NCI-H1694 treated with DMSO at 0.1 percent for 48 hours (cell line): Measurements from ENCODE around the gene RALGPS1.

ENCODE experiments used
- DNase-seq: peaks from one replicate; lab custom pipeline; 2025; lab: John Stamatoyannopoulos, UW

The RALGPS1 gene

DNA sequence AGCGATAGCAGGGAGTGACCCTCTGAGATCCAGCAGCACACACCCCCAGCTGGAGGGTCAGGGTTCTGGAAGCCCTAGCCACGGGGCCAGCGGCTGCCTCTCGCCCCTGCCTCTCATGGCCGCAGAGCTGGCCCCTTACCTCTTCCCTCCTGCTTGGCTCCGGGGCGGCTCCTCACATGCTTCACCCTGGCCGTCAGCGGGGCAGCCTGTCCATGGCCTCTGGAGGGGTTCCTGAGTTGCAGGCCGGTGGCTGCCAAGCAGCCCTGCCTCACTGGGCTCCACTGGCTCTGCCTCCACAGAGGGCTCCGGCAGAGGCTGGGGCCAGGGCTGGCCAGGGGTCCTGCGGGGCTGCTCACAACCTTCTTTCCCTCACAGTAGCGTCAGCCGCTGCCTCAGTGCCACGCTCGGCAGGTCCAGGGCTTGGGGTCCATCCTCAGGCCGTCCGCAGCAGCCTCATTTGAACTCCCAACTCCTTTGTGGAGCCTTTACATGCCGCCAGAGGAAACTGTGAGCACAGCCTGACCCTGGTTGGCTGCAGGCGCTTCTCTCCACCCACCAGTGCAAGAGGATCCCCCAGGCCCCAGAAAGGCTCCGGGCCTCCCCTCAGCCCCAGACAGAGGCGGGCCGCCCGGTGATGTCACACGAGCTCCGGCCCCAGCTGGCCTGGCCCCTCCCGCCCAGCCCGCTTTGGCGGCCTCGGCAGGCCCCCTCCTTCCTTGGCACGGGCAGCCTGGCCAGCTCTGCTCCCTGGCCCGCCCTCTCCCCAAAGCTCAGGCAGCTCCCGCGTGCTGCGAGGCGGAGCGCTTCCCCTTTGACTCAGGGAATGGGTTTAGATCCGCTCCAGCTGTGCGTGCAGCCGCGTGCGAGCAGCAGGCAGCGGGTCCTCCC lies 207.8 kb downstream of the RALGPS1 start, which contains the start of gene ANGPTL2:
TSS of gene ANGPTL2 (minus strand) at position 460 of the 888 bp plus-strand sequence. CDS start 13,904 bp downstream, outside the sequence.
- peak; percentile 82 for DNase-seq

DNA sequence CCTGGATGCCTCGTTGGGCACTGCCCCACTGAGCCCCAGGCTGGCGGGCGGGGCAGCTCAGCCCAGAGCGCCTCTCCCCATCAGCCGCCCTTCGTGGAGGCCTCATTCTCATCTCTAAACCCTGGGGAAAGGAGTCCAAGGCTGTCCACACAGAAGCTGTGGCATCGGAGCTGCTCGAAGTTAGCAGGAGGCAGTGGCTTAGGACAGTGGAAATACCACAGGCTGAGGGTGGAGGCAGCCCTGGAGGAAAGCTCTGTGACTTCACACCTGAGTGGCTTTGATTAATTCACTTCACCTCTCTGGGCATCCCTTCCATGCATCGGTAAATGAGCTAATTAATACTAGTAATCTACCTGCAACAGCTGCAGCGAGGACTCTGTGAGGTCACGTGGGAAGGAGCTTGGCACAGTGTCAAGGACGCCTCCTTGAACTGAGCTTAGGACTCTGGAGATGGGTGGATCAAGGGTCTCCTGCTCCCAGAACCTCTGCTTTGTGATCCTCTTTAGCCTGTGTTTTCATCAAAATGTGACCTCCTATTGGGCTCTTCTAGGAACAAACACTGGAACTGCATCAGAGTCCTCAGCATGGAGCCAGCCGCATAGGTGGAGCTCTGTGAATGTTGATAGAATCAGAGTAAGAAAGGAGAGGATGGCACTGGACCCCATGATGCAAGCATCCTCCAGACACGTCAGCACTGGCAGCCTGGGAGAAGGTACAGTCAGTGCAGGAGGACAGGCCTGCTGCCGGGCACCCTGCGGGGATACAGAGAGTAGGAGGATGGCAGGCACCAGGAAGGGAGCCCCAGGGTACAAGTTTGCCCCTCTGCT lies 208.7 kb downstream of the RALGPS1 start:
- DNase-seq: peak; percentile 16

DNA sequence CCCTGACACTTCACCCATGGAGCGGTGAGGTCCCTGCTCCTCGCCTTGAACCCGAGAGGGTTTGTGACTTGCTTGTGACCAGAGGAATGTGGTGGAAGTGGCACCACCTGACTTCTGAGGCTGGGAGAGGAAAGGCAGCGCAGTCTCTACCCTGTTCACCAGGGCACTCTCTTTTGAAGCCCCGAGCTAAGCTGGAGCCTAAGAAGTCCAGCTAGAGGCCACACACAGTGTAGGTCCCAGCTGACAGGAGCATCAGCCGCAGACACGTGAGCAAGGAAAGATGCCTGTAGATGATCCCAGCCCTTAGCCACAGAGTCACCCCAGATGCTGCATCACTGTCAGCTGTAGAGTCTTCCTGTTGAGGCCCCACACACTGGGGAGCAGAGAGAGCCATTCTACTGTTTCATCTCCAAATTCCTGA lies 209.5 kb downstream of the RALGPS1 start:
- DNase-seq: no peak

DNA sequence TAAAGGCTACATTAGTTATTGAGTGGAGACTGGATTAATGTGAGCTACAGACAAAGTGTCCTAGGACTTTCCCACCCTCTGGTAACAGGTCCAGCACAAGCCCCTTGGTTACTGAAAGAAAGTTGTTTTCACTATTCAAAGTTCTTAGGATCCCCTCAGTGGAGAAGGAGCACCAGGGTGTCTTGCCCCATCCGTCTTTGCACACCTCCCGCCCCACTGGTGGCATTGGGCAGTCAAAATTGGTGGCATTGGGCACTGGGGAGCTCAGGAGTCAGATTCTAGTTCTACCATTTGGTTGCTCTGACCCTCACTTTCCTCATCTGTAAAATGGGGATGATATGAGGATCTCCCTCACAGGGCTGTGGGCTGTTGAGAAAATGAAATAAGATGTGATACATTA lies 210.2 kb downstream of the RALGPS1 start:
- DNase-seq: no peak

DNA sequence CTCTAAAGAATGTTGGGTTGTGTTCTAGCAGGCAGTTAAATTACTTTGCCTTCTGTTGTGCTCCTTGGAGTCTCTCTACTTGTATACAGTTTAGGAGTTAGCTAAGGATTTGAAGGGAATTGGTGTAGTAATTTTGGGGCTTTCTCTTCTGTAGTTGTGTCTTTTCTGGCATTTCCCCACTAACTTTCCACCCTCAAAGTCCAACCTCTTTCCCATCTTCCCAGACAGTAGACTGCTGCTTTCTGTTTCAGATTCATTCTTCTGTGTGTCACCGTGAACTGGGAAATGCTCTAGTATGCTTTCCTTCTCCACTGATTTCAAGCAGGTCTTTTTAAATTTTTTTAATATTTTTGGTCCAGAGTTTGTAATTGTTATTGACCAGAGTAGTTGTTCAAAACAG lies 212.4 kb downstream of the RALGPS1 start:
- no peak for DNase-seq

DNA sequence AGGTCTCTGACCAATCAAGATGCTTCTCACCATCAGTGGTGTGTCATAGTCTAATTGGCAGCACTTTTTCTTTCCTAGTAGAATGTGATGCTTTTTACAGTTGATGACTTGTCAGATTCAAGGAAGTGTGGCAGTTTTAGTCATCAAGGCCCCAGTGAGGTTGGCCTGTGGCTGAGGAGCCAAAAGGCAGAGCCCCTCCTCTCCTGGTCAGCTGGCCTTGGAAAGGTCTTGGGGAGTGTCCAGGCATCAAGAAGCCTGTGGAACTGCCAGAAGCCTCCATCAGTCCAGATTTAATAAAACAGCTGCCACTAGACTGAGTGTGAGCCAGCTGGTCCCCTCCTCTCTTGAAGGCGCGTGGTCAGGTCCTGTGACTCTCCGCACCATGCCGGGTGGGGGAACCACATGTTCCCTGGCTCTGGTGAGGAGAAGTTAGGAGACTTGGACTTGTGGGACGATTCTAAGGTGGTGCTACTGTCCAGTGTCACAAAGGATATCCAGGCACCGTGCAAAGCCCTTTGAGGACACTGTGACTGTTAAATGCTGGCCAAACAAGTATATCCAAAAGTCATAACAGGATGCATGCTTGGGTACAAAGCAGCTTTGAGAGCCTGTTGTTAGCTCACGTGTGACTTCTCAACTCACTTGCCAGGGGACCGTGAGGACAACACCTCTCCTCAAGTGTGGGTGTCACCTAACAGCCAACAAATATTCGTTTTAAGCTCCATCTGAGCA lies 213.9 kb downstream of the RALGPS1 start:
- no peak for DNase-seq

DNA sequence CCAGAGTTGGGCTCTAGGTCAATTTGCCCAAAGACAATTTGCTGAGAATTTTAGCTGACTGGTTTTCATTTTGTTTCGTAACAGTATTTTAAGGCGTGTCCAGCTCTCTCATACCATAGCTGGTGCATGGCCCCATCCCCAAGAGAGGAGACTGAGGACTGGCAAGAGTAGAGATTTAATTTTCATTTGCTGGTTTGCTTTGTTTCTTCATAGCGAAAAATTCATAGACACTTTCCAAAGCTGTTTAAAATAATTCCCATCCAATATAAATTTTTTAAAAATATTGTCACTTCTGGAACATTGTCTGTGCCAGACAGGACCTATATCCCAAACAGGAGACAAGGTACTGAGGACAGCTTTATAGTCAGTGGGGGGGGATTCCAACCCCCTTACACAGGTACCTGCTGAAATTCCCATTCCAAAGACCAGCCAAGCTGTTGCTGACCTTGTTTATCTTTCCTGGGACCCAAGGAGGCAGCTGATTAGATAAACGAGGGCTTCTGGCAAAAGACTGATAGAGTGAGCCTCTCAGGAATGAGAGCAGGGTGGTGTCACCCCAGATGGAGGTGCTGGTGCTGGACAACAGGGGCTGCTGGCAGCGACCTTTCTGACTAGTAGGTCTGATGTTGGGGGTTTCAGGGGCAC lies 214.6 kb downstream of the RALGPS1 start:
- DNase-seq: no peak

DNA sequence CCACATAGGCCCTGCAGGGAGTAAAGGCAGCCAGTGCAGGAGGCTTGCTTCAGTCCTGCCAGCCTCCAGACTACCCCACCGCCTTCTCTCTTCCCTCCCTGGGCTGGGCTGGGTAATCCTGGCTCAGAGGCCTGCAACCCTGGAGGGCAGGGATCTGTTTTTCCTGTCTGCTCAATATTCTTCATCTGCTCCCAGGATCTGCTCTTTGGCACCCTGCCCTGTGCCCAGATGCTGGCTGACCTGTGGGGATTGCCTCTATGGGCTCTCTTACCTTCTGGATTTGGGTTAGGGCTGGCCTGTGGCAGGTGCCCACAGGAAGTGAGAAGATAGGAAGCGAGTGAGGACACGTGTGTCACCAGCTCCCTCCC lies 215.1 kb downstream of the RALGPS1 start:
- no peak for DNase-seq

DNA sequence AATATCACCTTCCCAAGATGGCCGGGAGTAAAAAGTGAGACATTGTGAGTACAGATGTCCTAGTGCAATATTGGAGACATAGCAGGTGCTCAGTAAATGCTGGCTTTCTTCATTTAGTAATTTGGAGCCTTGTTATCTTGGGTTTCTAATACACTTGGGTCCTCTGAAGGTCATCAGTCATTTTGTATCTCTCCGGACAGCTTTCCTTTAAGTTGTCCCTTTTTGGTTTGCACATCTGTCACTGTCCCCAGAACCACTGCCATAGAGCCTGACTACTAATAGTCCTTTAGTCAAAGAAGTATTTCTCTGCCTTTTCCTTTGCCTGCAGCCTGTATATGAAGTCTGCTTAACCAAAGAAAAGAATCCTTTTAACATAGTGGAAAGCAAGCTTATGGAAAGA lies 215.7 kb downstream of the RALGPS1 start:
- no peak for DNase-seq

DNA sequence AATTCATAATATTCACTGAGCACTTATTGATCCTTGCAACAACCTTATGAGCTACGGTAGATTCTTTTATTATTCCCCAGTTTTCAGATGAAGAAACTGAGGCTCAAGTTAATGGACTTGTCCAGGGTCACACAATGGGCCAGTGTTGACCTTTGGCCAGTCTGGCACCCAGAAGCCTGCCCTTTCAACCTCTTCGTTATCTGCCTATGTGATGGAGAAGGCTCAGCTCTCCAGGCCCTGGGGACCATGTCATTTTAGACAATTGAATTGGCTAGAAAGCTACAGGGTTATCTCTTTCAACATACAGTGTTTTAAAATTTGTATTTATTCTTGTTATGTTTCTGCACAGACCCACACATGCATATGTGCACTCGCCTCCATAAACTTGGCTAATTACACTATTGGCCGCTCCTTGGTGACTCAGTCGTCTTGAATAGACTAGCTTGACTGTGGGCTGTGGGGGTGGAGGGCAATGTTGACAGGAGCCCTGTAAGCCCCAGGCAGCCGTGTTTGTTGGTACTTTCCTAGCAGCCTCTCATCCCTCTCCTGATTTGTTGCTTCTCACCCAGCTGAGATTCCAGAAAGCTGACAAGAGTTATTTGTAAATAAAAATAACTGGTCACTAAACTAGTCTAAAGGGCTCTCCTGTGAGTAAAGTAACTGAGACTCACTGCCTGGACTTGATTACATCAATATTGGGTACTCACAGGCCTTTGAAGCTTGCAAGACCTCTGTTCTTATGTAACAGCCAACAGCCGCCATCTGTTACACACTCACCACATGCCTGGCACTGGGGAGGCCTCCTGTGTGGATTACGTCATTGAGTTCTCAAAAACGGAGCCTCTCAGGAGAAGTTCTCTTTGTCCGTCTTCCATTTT lies 216.3 kb downstream of the RALGPS1 start:
- peak; percentile 85 for DNase-seq

DNA sequence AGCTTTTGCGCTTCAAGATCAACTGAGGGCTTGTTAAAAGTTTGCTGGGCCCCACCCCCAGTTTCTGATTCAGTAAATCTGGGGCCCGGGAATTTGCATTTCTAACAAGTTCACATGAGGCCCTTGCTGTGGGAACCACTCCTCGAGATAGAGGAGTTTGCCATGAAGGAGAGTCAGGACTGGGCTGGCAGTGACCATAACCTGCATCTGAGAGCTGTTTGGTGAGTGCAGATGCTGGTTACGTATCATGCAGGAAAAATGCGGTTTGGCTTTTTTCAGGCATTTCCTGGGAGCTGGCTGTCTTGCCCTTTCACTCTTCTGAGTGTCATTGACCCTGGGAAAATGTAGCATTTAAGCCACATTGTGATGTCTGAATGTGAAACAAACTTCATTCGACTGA lies 217.3 kb downstream of the RALGPS1 start:
- no peak for DNase-seq

DNA sequence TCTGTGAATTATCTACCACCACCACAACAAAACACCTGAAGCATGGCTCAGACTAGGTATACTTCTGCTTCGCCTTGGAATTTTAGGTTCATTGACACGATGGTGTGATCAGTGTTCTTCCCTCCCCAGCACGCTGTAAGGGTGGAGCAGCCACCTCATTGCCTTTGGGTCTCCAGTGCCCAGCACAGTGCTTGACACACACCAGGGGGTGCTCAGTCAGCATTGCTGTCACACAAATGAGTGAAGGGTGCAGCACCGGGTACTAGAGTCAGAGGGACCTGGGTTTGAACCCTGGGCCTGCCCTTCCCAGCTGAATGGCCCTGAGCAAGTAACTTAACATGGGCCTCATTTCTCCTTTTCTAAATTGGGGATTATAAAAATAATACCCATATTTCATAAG lies 217.8 kb downstream of the RALGPS1 start:
- no peak for DNase-seq

DNA sequence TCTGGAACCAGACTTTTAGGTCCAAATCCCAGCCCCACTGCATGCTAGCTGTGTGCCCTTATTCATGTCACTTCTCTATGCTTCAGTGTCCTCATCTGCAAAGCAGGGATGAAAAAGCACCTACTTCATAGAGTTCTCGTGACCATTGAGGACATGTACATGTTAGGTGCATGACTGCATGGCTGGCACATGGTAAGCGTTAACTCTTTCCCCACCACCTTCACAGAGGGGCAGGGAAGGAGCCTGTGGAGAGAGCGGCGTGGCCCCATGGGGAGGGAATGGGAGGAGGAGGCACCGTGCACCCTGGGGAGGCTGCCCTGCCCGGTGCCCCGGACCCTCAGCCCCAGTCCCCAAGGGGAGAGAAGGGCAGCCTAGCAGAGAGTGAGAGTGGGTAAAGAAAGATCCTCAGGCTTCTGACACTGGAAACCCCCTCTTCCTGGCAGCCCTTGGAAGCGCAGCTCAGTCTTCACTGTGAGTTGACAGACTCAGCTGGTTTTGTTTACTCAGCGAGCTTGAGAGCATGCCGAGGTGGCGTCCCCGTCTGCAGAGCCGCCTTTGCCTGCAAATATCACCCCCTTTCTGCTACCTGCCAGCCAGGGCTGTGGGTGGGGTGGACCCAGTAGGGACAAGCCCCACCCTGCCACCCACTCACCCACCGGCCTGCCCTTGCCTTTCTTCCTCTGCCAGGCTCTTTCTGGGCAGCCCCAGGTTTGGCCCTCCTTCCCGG lies 218.5 kb downstream of the RALGPS1 start:
- DNase-seq: peak; percentile 25

DNA sequence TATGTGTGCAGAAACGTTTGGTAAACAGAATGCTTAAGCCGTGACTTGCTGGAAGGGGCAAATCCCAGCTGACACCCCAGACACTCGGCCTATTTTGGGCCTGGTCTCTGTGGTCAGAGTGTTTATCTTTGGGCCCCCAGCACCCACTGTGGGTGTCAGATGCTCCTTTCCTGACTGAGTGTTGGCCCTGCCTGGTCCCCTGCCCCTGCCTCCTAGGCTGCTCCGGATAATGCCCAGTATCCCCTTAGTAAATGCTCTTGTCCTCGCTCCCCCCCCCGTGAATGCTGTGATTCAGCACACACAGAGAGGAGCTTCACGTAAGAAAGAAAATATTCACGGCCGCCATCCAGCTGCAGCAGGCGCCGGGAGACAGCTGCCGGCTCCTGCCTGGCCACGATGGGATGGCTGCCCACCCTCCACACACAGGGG lies 219.2 kb downstream of the RALGPS1 start:
- DNase-seq: peak; percentile 20

DNA sequence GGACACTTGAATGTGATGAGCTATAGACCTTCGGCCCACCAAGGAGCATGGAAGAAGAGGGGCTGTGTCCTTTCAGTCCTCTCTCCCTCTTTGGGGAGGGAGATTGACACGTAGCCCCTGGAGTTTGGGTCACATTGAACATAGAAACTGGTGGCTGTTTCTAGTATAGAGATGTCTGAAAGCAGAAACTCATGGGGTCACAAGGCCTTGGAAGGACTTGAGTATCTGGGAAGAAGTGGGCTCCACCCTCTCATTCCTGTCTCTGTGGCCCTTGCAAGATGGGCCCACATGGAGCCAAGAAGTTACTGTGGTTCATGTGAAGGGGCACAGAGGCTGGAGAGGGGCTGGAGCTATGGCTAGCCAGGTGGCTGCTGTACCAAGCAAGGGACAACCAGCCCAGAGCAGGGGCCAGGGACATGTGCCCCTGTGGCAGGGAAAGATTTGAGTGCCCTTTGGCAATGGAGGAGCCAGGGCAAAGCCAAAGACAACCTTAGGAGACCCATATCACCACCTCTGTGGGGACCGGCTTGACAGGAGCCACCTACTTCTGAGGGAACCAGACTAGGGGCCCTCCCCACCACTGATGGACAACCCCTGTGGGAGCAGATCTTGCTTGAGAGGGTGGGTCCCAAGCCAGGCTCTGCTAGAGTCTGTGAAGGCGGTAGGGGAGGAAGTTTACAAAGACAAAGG lies 220.6 kb downstream of the RALGPS1 start:
- no peak for DNase-seq

DNA sequence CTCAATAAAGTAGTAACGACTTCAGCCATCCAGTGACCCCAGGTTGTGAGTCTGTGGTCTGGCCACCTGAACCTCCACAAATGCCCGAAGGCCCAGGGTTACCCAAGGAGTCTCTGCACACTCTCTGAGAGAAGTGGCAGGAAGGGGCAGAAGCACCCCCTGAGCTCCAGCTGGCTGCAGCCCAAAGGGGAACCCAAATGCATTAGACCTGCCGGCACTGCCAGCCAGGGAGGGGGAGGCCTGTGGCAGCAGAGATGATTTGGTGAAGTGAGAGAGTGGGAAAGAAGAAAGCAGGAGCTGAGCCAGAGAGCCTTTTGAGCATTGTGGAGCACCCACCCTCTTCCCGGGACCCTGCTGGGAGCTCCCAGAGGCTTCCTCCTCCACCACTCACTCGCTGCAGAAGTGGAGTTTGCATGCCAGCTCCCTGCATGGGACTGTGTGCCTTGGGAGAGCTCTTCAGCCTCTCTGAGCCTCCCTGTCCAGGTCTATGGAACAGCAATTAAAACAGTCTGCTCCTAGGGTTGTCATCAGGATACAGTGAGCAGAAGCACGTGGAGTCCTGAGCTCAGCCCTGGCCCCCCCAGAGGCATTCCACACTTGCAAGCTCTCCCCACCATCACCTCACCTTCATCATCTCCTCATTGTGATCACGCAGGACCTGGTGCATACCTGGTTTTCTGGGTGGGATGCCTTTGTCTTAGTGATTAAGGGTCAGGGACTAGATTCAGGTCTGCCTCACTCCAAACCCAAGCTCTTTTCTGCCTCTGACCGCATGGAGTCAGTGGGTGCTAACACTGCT lies 221.7 kb downstream of the RALGPS1 start:
- DNase-seq: no peak

DNA sequence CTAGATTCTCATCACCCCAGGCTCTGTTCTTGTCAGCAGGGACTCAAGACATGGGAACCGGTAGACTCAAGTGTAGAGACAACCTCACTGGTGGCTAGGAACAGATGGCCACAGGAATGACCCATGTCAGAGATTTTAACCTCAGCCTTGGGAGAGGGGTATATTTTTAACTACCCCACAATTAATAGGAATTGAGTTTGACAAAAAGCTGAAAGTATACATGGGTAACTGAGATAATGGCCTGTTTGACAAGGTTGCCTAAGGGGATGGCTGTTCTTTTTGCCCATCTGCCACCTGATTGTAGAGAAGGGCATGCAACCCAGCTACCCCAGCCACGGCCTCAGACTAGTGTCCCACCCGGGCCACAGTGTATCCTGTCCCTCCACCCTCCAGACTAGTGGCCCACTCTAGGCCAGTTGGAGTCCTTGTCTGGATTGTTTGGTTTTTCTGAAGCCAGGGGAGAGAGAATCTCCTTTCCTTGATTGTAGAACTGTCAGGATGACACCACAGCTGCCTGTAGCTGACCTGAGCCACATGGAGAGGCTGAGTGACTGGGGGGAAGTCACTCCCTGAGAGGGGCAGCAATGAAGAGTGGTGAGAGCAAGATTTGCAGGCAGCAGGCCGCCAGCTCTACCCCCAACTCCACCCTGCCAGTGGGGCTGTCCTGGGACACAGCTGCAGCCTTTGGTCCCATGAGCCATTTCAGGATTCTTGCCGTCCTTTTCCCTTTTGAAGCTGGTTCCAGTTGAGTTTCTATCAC lies 222.5 kb downstream of the RALGPS1 start:
- no peak for DNase-seq
